Loucy (cell line): ENCODE data around the gene SH2D5.

Experiments used
- H2AFZ ChIP-seq: fragments of 200-600 bp; sonication (generic); 2 replicates; pipeline ENCODE4 v1.6.0; 2016; ENCODE audit warnings: antibody characterized with exemption, mild to moderate bottlenecking, low read length, moderate library complexity
- H3F3A ChIP-seq: fragments of 200-600 bp; 2 replicates; pipeline ENCODE4 v1.6.0; 2016; ENCODE audit warnings: antibody characterized with exemption, low read depth, mild to moderate bottlenecking
- H3K27me3 ChIP-seq: fragments of 200-600 bp; sonication (generic); 2 replicates; pipeline ENCODE4 v1.6.1; 2014; ENCODE audit warnings: low read length, mild to moderate bottlenecking; ENCODE audit not compliant: insufficient read depth, poor library complexity, severe bottlenecking
- H3K36me3 ChIP-seq: fragments of 200-600 bp; sonication (generic); 2 replicates; pipeline ENCODE4 v1.6.1; 2016; ENCODE audit warnings: low read length; ENCODE audit not compliant: insufficient read depth
- H3K4me1 ChIP-seq: fragments of 200-600 bp; sonication (generic); 2 replicates; pipeline ENCODE4 v1.5.1; 2014; ENCODE audit warnings: low read length, mild to moderate bottlenecking; ENCODE audit not compliant: insufficient read depth, poor library complexity, severe bottlenecking
- H3K4me2 ChIP-seq: fragments of 200-600 bp; sonication (generic); 2 replicates; pipeline ENCODE4 v1.6.0; 2014; ENCODE audit warnings: antibody characterized with exemption, low read length, low read depth, mild to moderate bottlenecking; ENCODE audit not compliant: poor library complexity, severe bottlenecking
- H3K4me3 ChIP-seq: fragments of 200-600 bp; sonication (generic); 2 replicates; pipeline ENCODE4 v1.5.1; 2014; ENCODE audit warnings: low read length, mild to moderate bottlenecking, mixed read lengths; ENCODE audit not compliant: poor library complexity, severe bottlenecking
- H3K79me2 ChIP-seq: fragments of 200-600 bp; sonication (generic); 2 replicates; pipeline ENCODE4 v1.6.1; 2014; ENCODE audit warnings: low read length; ENCODE audit not compliant: insufficient read depth
- H3K9ac ChIP-seq: fragments of 200-600 bp; sonication (generic); 2 replicates; pipeline ENCODE4 v1.6.0; 2014; ENCODE audit warnings: mild to moderate bottlenecking, low read depth, low read length, moderate library complexity; ENCODE audit not compliant: poor library complexity, severe bottlenecking
- H3K9me2 ChIP-seq: fragments of 200-600 bp; sonication (generic); replicated peaks from 2 replicates; pipeline ENCODE4 v1.6.1; 2016; ENCODE audit warnings: low read depth, low read length, mixed read lengths
- H3K9me3 ChIP-seq: fragments of 200-600 bp; sonication (generic); 2 replicates; pipeline ENCODE4 v1.6.1; 2014; ENCODE audit warnings: mild to moderate bottlenecking, antibody characterized with exemption, low read length, low read depth; ENCODE audit not compliant: insufficient read depth
- H4K20me1 ChIP-seq: fragments of 200-600 bp; sonication (generic); 2 replicates; pipeline ENCODE4 v1.6.0; 2014; ENCODE audit warnings: antibody characterized with exemption, low read length, mild to moderate bottlenecking; ENCODE audit not compliant: insufficient read depth, poor library complexity, severe bottlenecking
- EZH2phosphoT487 ChIP-seq: fragments of 200-600 bp; IDR thresholded peaks from 2 replicates; pipeline ENCODE4 v1.6.1; 2018; ENCODE audit warnings: antibody characterized with exemption, mild to moderate bottlenecking, moderate library complexity, borderline replicate concordance
- TF ChIP-seq, protein P1 (sequence below): fragments of 200-600 bp; sonication (generic); conservative IDR thresholded peaks from 2 replicates; pipeline ENCODE4 v1.5.1; 2014; ENCODE audit warnings: mild to moderate bottlenecking, antibody characterized with exemption, low read length

SH2D5 gene

DNA sequence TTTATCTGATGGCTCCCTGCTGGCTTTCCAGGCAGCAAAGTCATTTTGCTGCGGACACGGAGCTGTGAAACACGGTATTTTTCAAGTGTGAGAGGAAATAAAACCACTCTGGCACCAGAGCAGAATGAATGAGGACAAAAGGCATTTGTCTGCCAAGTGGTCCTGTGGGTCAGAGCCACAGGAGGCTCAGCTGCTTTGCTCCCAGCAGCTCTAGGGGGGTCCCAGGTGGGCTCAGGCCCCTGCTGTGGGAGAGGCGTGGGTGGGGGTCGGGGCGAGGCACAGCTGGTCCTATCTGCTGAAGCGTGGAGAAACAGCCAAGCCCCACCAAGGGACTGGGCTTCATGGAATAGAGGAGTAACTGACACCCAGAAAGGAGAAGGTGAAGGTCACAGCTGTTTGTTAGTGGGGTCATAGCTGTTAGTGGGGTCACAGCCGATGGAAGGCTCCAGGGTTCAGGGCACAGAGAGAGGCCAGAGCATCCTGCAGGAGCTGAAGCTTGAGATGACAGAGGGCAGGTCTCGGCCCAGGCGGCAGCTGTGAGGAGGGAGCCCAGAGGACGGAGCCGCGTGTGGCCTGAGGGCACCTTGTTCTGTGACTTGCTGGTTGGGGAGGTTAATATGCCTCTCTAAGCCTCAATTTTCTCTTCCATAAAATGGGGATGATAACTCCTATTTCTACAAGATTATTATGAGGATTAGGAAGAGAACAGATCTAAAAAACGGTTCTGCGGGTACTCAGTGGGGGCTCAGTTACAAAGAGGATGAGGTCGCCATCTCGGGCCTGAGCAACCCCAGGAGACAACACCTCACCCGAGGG is 21.8 kb downstream of the SH2D5 start:
- Histone ChIP-seq H3K4me3 (no peak overlapping the region), H4K20me1 (no peaks in the 10 kb centered on the region), H3K9me2 (no peaks in the 10 kb centered on the region), H3F3A (no peaks in the 10 kb centered on the region), H3K27me3 (no peaks in the 10 kb centered on the region), H3K9me3 (no peaks in the 10 kb centered on the region), H3K9ac (no peak overlapping the region), H3K4me2 (no peak overlapping the region), H3K79me2 (no peaks in the 10 kb centered on the region), H3K4me1 (no peaks in the 10 kb centered on the region), H2AFZ (no peak overlapping the region), H3K36me3 (no peaks in the 10 kb centered on the region)
- TF ChIP-seq, protein P1, sequence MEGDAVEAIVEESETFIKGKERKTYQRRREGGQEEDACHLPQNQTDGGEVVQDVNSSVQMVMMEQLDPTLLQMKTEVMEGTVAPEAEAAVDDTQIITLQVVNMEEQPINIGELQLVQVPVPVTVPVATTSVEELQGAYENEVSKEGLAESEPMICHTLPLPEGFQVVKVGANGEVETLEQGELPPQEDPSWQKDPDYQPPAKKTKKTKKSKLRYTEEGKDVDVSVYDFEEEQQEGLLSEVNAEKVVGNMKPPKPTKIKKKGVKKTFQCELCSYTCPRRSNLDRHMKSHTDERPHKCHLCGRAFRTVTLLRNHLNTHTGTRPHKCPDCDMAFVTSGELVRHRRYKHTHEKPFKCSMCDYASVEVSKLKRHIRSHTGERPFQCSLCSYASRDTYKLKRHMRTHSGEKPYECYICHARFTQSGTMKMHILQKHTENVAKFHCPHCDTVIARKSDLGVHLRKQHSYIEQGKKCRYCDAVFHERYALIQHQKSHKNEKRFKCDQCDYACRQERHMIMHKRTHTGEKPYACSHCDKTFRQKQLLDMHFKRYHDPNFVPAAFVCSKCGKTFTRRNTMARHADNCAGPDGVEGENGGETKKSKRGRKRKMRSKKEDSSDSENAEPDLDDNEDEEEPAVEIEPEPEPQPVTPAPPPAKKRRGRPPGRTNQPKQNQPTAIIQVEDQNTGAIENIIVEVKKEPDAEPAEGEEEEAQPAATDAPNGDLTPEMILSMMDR: no peak
- TF ChIP-seq EZH2phosphoT487: no peak

DNA sequence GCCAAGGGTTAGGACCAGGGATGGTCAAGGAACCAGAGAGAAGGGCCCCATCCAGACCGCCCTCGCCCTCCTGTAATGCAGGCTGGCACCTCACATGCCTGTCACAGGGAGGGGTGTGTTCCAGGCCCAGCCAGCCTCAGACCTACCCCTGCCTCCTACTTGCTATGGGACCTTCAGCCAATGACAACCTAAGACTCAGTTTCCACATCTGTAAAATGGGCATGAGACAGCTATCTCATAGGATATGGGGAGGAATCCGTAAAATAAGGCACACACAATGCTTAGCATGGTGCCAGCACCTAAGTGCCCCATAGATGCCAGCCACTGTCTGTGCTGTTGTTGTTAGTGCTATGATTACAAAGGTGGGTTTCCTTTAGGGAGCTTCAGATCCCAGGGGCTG is 22.6 kb downstream of the SH2D5 start:
- Histone ChIP-seq H3K27me3 (no peaks in the 10 kb centered on the region), H3K4me3 (no peak overlapping the region), H4K20me1 (no peaks in the 10 kb centered on the region), H3K4me1 (no peaks in the 10 kb centered on the region), H3K79me2 (no peaks in the 10 kb centered on the region), H3K9ac (no peak overlapping the region), H2AFZ (no peak overlapping the region), H3F3A (no peaks in the 10 kb centered on the region), H3K9me3 (no peaks in the 10 kb centered on the region), H3K9me2 (no peaks in the 10 kb centered on the region), H3K4me2 (no peak overlapping the region), H3K36me3 (no peaks in the 10 kb centered on the region)
- TF ChIP-seq, protein P1: no peak
- no peak for TF ChIP-seq EZH2phosphoT487

DNA sequence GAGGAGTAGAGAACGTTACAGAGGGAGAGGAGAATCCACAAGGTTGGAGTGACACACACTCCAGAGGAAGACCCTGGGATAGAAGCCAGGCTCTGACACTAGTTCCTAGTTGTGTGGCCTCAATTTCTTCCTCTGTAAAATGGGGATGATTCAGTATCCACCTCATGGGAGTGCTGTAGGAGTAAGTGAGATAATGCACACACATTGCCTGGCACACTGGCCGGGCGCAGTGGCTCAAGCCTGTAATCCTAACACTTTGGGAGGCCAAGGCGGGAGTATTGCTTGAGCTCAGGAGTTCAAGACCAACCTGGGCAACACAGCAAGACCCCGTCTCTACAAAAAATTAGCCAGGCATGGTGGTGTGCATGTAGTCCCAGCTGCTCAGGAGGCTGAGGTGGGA is 23.6 kb downstream of the SH2D5 start:
- H3K27me3 ChIP-seq: no peaks in the 10 kb centered on the region
- no peak overlapping the region for H3K9ac ChIP-seq
- no peak overlapping the region for H3K4me2 ChIP-seq
- H3F3A ChIP-seq: no peaks in the 10 kb centered on the region
- no peaks in the 10 kb centered on the region for H3K9me3 ChIP-seq
- no peaks in the 10 kb centered on the region for H3K79me2 ChIP-seq
- no peak overlapping the region for H2AFZ ChIP-seq
- TF ChIP-seq, protein P1: no peak
- no peak for TF ChIP-seq EZH2phosphoT487
- no peaks in the 10 kb centered on the region for H3K36me3 ChIP-seq
- H3K4me3 ChIP-seq: no peak overlapping the region
- no peaks in the 10 kb centered on the region for H3K4me1 ChIP-seq
- no peaks in the 10 kb centered on the region for H4K20me1 ChIP-seq
- no peaks in the 10 kb centered on the region for H3K9me2 ChIP-seq
